Keratinocyte (primary cell): ENCODE data around the gene TBCE.

Experiments used
- CTCF ChIP-seq, 3 experiments: IDR thresholded peaks in 1 of 3; conservative IDR thresholded peaks in 1 of 3; optimal IDR thresholded peaks in 1 of 3; 2 replicates in 2 of 3; 3 replicates in 1 of 3; pipeline versions ENCODE3 to v1.5.1; 2011; ENCODE audit warnings: low read length in 3 of 3, mild to moderate bottlenecking in 3 of 3, moderate library complexity in 2 of 3, control low read depth in 1 of 3, inconsistent platforms in 1 of 3; ENCODE audit not compliant: insufficient read depth in 2 of 3; ENCODE audit errors: extremely low read depth in 1 of 3
- EZH2 ChIP-seq: IDR thresholded peaks from one replicate; pipeline ENCODE4 v1.6.1; 2012; ENCODE audit warnings: inconsistent platforms, mild to moderate bottlenecking, low read length, moderate library complexity

DNA sequence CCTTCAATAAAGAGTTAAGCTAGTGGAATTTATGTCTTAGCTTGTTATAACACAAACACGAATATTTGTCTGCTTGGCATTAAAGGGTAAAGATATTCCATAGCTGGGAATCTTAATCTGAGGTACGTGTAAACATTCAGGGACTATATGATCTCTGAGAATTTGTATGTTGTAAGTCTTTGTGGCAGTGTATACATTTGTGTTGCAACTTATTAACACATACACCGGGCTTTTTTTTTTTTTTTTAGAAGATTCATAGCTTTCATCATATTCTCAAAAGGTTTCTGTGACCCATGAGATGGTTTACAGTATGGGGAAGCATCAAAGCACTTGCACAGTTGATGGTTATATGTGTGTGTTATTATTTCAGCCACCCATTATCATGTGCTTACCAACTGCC, 35.8 kb upstream of the TBCE start:
- no peak for TF ChIP-seq CTCF (optimal IDR thresholded peaks at IDR 0.05 in 1 of 3, IDR thresholded peaks at IDR 0.05 in 1 of 3, conservative IDR thresholded peaks at IDR 0.05 in 1 of 3; ENCODE audit: extremely low read depth in 1 of 3, insufficient read depth in 2 of 3, low read length in 3 of 3)
- TF ChIP-seq EZH2: no peak
